ENCODE measurements around the gene TMC4.

TMC4 gene

GRCh38 chr19:54206030-54206830 is 33.3 kb upstream of the TMC4 start:
- no peak overlapping the region for H3K27ac ChIP-seq (ENCODE audit: low read length)
- no peak overlapping the region for H3K4me3 ChIP-seq (ENCODE audit: low read length)
- no peaks in the 10 kb centered on the region for H3K9me3 ChIP-seq (ENCODE audit: insufficient read depth, low read length)
- H3K9ac ChIP-seq (ENCODE audit: low read length), result no peak overlapping the region
- peaks cover 82% of the 10 kb centered on the region for H3K36me3 ChIP-seq (replicated peaks; ENCODE audit: low read depth, low read length)
- H3K4me1 ChIP-seq (ENCODE audit: low read length), result peaks cover 73% of the 10 kb centered on the region
- peak overlapping the region; percentile 54 for H3K4me2 ChIP-seq (ENCODE audit: low read length)
- no peaks in the 10 kb centered on the region for H3K27me3 ChIP-seq (ENCODE audit: low read depth, low read length)
- peaks cover 98% of the 10 kb centered on the region for H4K20me1 ChIP-seq (ENCODE audit: insufficient read depth, low read length)
- TF ChIP-seq CTCF (IDR thresholded peaks at IDR 0.05; ENCODE audit: low read depth, low read length) (no peak), EZH2phosphoT487 (IDR thresholded peaks at IDR 0.05; ENCODE audit: low read depth) (no peak)
- no peak overlapping the region for H2AFZ ChIP-seq (ENCODE audit: low read depth, low read length)
- H3K79me2 ChIP-seq (ENCODE audit: low read length), result peaks cover 70% of the 10 kb centered on the region

- H3K79me2 ChIP-seq (ENCODE audit: low read length), result peaks cover 81% of the 10 kb centered on the region
- peaks cover 76% of the 10 kb centered on the region for H3K36me3 ChIP-seq (replicated peaks; ENCODE audit: low read depth, low read length)
- H3K4me3 ChIP-seq (ENCODE audit: low read length), result no peak overlapping the region
Measured at GRCh38 chr19:54204767-54205468, 32.0 kb upstream of the TMC4 start.

GRCh38 chr19:54203151-54203611 is 30.2 kb upstream of the TMC4 start:
- TF ChIP-seq EZH2phosphoT487 (IDR thresholded peaks at IDR 0.05; ENCODE audit: low read depth), result no peak
- no peak for TF ChIP-seq CTCF (IDR thresholded peaks at IDR 0.05; ENCODE audit: low read depth, low read length)
- Histone ChIP-seq H3K9ac (ENCODE audit: low read length) (peak overlapping the region; percentile 91), H3K9me3 (ENCODE audit: insufficient read depth, low read length) (no peaks in the 10 kb centered on the region), H2AFZ (ENCODE audit: low read depth, low read length) (no peak overlapping the region), H3K27ac (ENCODE audit: low read length) (peak overlapping the region; percentile 79), H3K4me3 (ENCODE audit: low read length) (peak overlapping the region; percentile 80), H4K20me1 (ENCODE audit: insufficient read depth, low read length) (peaks cover 70% of the 10 kb centered on the region), H3K4me1 (ENCODE audit: low read length) (peaks cover 71% of the 10 kb centered on the region), H3K36me3 (replicated peaks; ENCODE audit: low read depth, low read length) (peaks cover 71% of the 10 kb centered on the region), H3K4me2 (ENCODE audit: low read length) (peak overlapping the region; percentile 99), H3K27me3 (ENCODE audit: low read depth, low read length) (no peaks in the 10 kb centered on the region), H3K79me2 (ENCODE audit: low read length) (peaks cover 84% of the 10 kb centered on the region)

More at GRCh38 chr19:54204767-54205468, 32.0 kb upstream of the TMC4 start:
- Histone ChIP-seq H3K27ac (ENCODE audit: low read length) (no peak overlapping the region), H2AFZ (ENCODE audit: low read depth, low read length) (no peak overlapping the region), H3K27me3 (ENCODE audit: low read depth, low read length) (no peaks in the 10 kb centered on the region), H3K9ac (ENCODE audit: low read length) (no peak overlapping the region), H3K4me1 (ENCODE audit: low read length) (peaks cover 75% of the 10 kb centered on the region), H3K9me3 (ENCODE audit: insufficient read depth, low read length) (no peaks in the 10 kb centered on the region), H4K20me1 (ENCODE audit: insufficient read depth, low read length) (peaks cover 88% of the 10 kb centered on the region), H3K4me2 (ENCODE audit: low read length) (peak overlapping the region; percentile 99)
- TF ChIP-seq CTCF (IDR thresholded peaks at IDR 0.05; ENCODE audit: low read depth, low read length) (no peak), EZH2phosphoT487 (IDR thresholded peaks at IDR 0.05; ENCODE audit: low read depth) (no peak)

- no peaks in the 10 kb centered on the region for H3K27me3 ChIP-seq (ENCODE audit: low read depth, low read length)
- H3K36me3 ChIP-seq (replicated peaks; ENCODE audit: low read depth, low read length), result peaks cover 62% of the 10 kb centered on the region
- H3K79me2 ChIP-seq (ENCODE audit: low read length), result peaks cover 77% of the 10 kb centered on the region
- no peak for TF ChIP-seq EZH2phosphoT487 (IDR thresholded peaks at IDR 0.05; ENCODE audit: low read depth)
- TF ChIP-seq CTCF (IDR thresholded peaks at IDR 0.05; ENCODE audit: low read depth, low read length), result no peak
- peaks cover 58% of the 10 kb centered on the region for H4K20me1 ChIP-seq (ENCODE audit: insufficient read depth, low read length)
- peak overlapping the region; percentile 79 for H3K27ac ChIP-seq (ENCODE audit: low read length)
- H3K9ac ChIP-seq (ENCODE audit: low read length), result peak overlapping the region; percentile 91
- no peaks in the 10 kb centered on the region for H3K9me3 ChIP-seq (ENCODE audit: insufficient read depth, low read length)
- H3K4me3 ChIP-seq (ENCODE audit: low read length), result peak overlapping the region; percentile 80
- peaks cover 59% of the 10 kb centered on the region for H3K4me1 ChIP-seq (ENCODE audit: low read length)
- no peak overlapping the region for H2AFZ ChIP-seq (ENCODE audit: low read depth, low read length)
- peak overlapping the region; percentile 99 for H3K4me2 ChIP-seq (ENCODE audit: low read length)
Measured at GRCh38 chr19:54201980-54202379, 29.0 kb upstream of the TMC4 start.

All from OCI-LY3 (cell line).